B cell (primary cell): Measurements from ENCODE around the gene DNAJC15. TPM values are rescaled to one million over a fixed set of nuclear protein-coding genes. Genes with fewer than 3 reads are reported as not detected.

Experiments
- ATAC-seq: fragments of 200-7000 bp; cut with Tn5 transposase; one replicate; pipeline ENCODE4 v1.10.0; 2021; ENCODE audit warnings: low read depth, mild to moderate bottlenecking, moderate number of reproducible peaks, moderate library complexity
- CTCF ChIA-PET: fragments of 350-600 bp; sonication (Branson Sonifier 250); formaldehyde crosslinking; loops from one replicate; lab custom pipeline; 2021; ENCODE audit warnings: antibody characterized with exemption, inconsistent platforms; lab: Charles Lee
- POLR2A ChIA-PET: fragments of 350-600 bp; sonication (Branson Sonifier 250); formaldehyde crosslinking; loops from one replicate; lab custom pipeline; 2021; ENCODE audit warnings: antibody characterized with exemption; lab: Charles Lee
- DNase-seq: peaks from one replicate; pipeline ENCODE4 v3.0.0; 2013
- H2AFZ ChIP-seq: 2 replicates; pipeline ENCODE4 v1.6.1; 2012; ENCODE audit warnings: mild to moderate bottlenecking, low read depth, low read length; ENCODE audit not compliant: insufficient read depth, poor library complexity, severe bottlenecking
- H3K27ac ChIP-seq, 2 donors: 1 replicate in 1 of 2; 2 replicates in 1 of 2; pipeline ENCODE4 v1.5.1; 2012 to 2013; ENCODE audit warnings: low read length in 2 of 2, mild to moderate bottlenecking in 2 of 2, moderate library complexity in 1 of 2
- H3K27me3 ChIP-seq, 4 experiments: fragments of 200-600 bp in 1 of 4; sonication (generic) in 1 of 4; replicated peaks in 1 of 4; 1 replicate in 2 of 4; 2 replicates in 2 of 4; pipeline versions ENCODE4 v1.6.1 to v1.7.0; 2013 to 2016; ENCODE audit warnings: low read length in 3 of 4, mild to moderate bottlenecking in 2 of 4, mixed read lengths in 1 of 4, moderate library complexity in 1 of 4; ENCODE audit not compliant: insufficient read depth in 4 of 4, control insufficient read depth in 3 of 4; ENCODE audit errors: control extremely low read depth in 1 of 4
- H3K36me3 ChIP-seq, 2 experiments: replicated peaks in 1 of 2; 1 replicate in 1 of 2; 2 replicates in 1 of 2; pipeline versions ENCODE4 v1.6.1 to v1.7.1; 2013; ENCODE audit warnings: low read length in 1 of 2; ENCODE audit not compliant: insufficient read depth in 2 of 2, control insufficient read depth in 1 of 2; ENCODE audit errors: control extremely low read depth in 1 of 2, extremely low read depth in 1 of 2
- H3K4me1 ChIP-seq, 2 donors: fragments of 200-600 bp in 1 of 2; sonication (generic) in 1 of 2; 1 replicate in 1 of 2; 2 replicates in 1 of 2; pipeline versions ENCODE4 v1.5.1 to v1.6.1; 2013 to 2017; ENCODE audit warnings: low read length in 2 of 2; ENCODE audit not compliant: control insufficient read depth in 2 of 2, insufficient read depth in 2 of 2
- H3K4me2 ChIP-seq: replicated peaks from 2 replicates; pipeline ENCODE3; 2012; ENCODE audit warnings: mild to moderate bottlenecking, low read depth, low read length; ENCODE audit not compliant: poor library complexity, severe bottlenecking
- H3K4me3 ChIP-seq, 5 experiments: fragments of 200-600 bp in 1 of 5; sonication (generic) in 1 of 5; 1 replicate in 3 of 5; 2 replicates in 2 of 5; pipeline versions ENCODE4 v1.5.1 to v1.7.0; 2011 to 2016; ENCODE audit warnings: low read length in 4 of 5, mild to moderate bottlenecking in 4 of 5, low read depth in 2 of 5, control low read depth in 1 of 5, moderate library complexity in 1 of 5; ENCODE audit not compliant: insufficient read depth in 1 of 5; ENCODE audit errors: control extremely low read depth in 1 of 5, extremely low read depth in 1 of 5
- H3K79me2 ChIP-seq: fragments of 200-600 bp; sonication (generic); one replicate; pipeline ENCODE4 v1.6.0; 2016; ENCODE audit warnings: low read length; ENCODE audit not compliant: control insufficient read depth, insufficient read depth
- H3K9ac ChIP-seq: fragments of 200-600 bp; sonication (generic); 2 replicates; pipeline ENCODE4 v1.6.1; 2017; ENCODE audit warnings: mild to moderate bottlenecking, low read length, moderate library complexity
- H3K9me3 ChIP-seq, 3 donors: one replicate each; pipeline versions ENCODE4 v1.6.1 to v1.7.1; 2013; ENCODE audit warnings: low read length in 2 of 3; ENCODE audit not compliant: control insufficient read depth in 2 of 3, insufficient read depth in 1 of 3; ENCODE audit errors: control extremely low read depth in 1 of 3
- H4K20me1 ChIP-seq: 2 replicates; pipeline ENCODE4 v1.6.0; 2012; ENCODE audit warnings: mild to moderate bottlenecking, low read length; ENCODE audit not compliant: insufficient read depth, control insufficient read depth, poor library complexity, severe bottlenecking
- H3K27ac Mint-ChIP-seq: one replicate; pipeline ENCODE4 v1.8.0; 2021; ENCODE audit warnings: mixed read lengths
- H3K27me3 Mint-ChIP-seq: one replicate; pipeline ENCODE4 v1.8.0; 2021; ENCODE audit warnings: mixed read lengths
- H3K4me1 Mint-ChIP-seq: one replicate; pipeline ENCODE4 v1.8.0; 2021; ENCODE audit warnings: mixed read lengths
- H3K4me3 Mint-ChIP-seq: one replicate; pipeline ENCODE4 v1.8.0; 2021; ENCODE audit warnings: mixed read lengths
- H3K9me3 Mint-ChIP-seq: one replicate; pipeline ENCODE4 v1.8.0; 2022; ENCODE audit warnings: mixed read lengths; ENCODE audit not compliant: insufficient read depth
- CTCF ChIP-seq: fragments of 200-600 bp; IDR thresholded peaks from one replicate; pipeline ENCODE4 v1.8.0; 2022; ENCODE audit warnings: antibody characterized with exemption, mild to moderate bottlenecking
- EZH2 ChIP-seq: IDR thresholded peaks from 2 replicates; pipeline ENCODE4 v1.6.1; 2012; ENCODE audit warnings: borderline replicate concordance, low read depth, mild to moderate bottlenecking, moderate library complexity, low read length; ENCODE audit not compliant: insufficient read depth, poor library complexity, severe bottlenecking
- WGBS: methylation state at CpG from one replicate; pipeline ENCODE4 v1.1.5; 2013; ENCODE audit warnings: missing lambda C conversion rate; ENCODE audit not compliant: insufficient coverage; 5-methylcytosine and 5-hydroxymethylcytosine counted together
- intact Hi-C: fragments of 100-400 bp; cut with micrococcal nuclease; formaldehyde crosslinking; loops from one replicate; pipeline ENCODE4 v1.10.0; 2022
- polyA plus RNA-seq: library from polyadenylated mRNA; depleted of rRNA; stranded (reverse); fragments of >200 nt; gene quantifications from 2 replicates; pipeline ENCODE4 v1.2.3, GENCODE V29; 2012
- total RNA-seq, 2 donors: library from RNA; stranded (reverse); fragments of 120-200 nt in 1 of 2; gene quantifications; 1 replicate in 1 of 2; 2 replicates in 1 of 2; pipeline versions ENCODE4 v1.2.3 to v1.2.4, GENCODE V29; 2013 to 2022

DNAJC15 gene
- total and polyA plus RNA-seq, 2 donors (not counting 1 experiment from before 2014, with no cell fraction given) = 11.5 to 15.2 TPM

GRCh38 chr13:42996584-42996983, 26.8 kb upstream of the DNAJC15 start:
- Histone ChIP-seq H3K4me1 (peaks cover 6 to 10% of the 10 kb centered on the region in 2 donors), H3K9ac (no peak overlapping the region), H3K9me3 (no peaks in the 10 kb centered on the region), H3K4me2 (no peak overlapping the region), H3K4me3 (no peak overlapping the region), H3K27ac (no peak overlapping the region), H2AFZ (no peak overlapping the region), H3K27me3 (no peaks in the 10 kb centered on the region), H3K36me3 (no peaks in the 10 kb centered on the region), H4K20me1 (no peaks in the 10 kb centered on the region), H3K79me2 (peaks cover 3% of the 10 kb centered on the region)
- H3K4me3 Mint-ChIP-seq = no peak overlapping the region
- ChIA-PET CTCF (interaction anchor here (0.9 kb wide), 2 partner anchors 89 to 133 kb away, joined by 3 read pairs; no protein-coding TSS in a partner anchor), POLR2A (no interaction called here)
- intact Hi-C loops = no loop called here
- no peak for DNase-seq
- no CpG with 5 or more reads among the region's 3 CpGs for WGBS
- H3K9me3 Mint-ChIP-seq = no peaks in the 10 kb centered on the region
- no peak for ATAC-seq
- peaks cover 14% of the 10 kb centered on the region for H3K4me1 Mint-ChIP-seq
- no peaks in the 10 kb centered on the region for H3K27me3 Mint-ChIP-seq
- TF ChIP-seq EZH2 = no peak
- no peak for TF ChIP-seq CTCF
- H3K27ac Mint-ChIP-seq = no peak overlapping the region

- Histone ChIP-seq H3K4me1 (peaks cover 6 to 9% of the 10 kb centered on the region in 2 donors), H3K27me3 (no peaks in the 10 kb centered on the region), H3K4me3 (no peak overlapping the region), H3K9me3 (peaks cover 0 to 1% (median 0%) of the 10 kb centered on the region in 3 donors), H3K9ac (no peak overlapping the region), H3K4me2 (no peak overlapping the region), H2AFZ (no peak overlapping the region), H3K79me2 (no peaks in the 10 kb centered on the region), H3K27ac (no peak overlapping the region), H4K20me1 (no peaks in the 10 kb centered on the region), H3K36me3 (no peaks in the 10 kb centered on the region)
- TF ChIP-seq EZH2 (no peak), CTCF (no peak)
- ChIA-PET POLR2A (interaction anchor here (1.0 kb wide), 1 partner anchor 9 kb away, joined by 5 read pairs; no protein-coding TSS in a partner anchor), CTCF (interaction anchor here (0.8 to 0.9 kb wide), 3 partner anchors 25 to 132 kb away, joined by 3 read pairs; no protein-coding TSS in a partner anchor)
- no peak overlapping the region for H3K4me3 Mint-ChIP-seq
- no peak overlapping the region for H3K27ac Mint-ChIP-seq
- intact Hi-C loops = no loop called here
- no peaks in the 10 kb centered on the region for H3K27me3 Mint-ChIP-seq
- no peak for ATAC-seq
- no peaks in the 10 kb centered on the region for H3K9me3 Mint-ChIP-seq
- DNase-seq = no peak
- WGBS = no CpG with 5 or more reads among the region's 2 CpGs
- peaks cover 10% of the 10 kb centered on the region for H3K4me1 Mint-ChIP-seq
Observed at GRCh38 chr13:42997381-42997780, 26.0 kb upstream of the DNAJC15 start.
